ENCODE measurements around the gene MIER1. TPM values are rescaled to one million over a fixed set of nuclear protein-coding genes. Genes with fewer than 3 reads are reported as not detected.
"Not testable (repeated sequence)": the region's sequence is repeated elsewhere in the genome, so short reads cannot be mapped to it uniquely, and the experiment has no call there.

Gene MIER1
- total RNA-seq, 4 donors from 2014 or later = 17.6 to 34.0 (median 24.4) TPM

- no peak for DNase-seq
- Histone ChIP-seq H3K9me3 (no peaks in the 10 kb centered on the region), H3K27ac (no peak overlapping the region), H3K36me3 (peaks cover 0 to 98% (median 13%) of the 10 kb centered on the region in 3 donors), H3K4me3 (no peak overlapping the region), H3K4me1 (peaks cover 0 to 5% (median 0%) of the 10 kb centered on the region in 3 donors), H3K27me3 (no peaks in the 10 kb centered on the region)
- intact Hi-C loops (cut with DNase I) = no loop called here
- 92 to 94% methylated on average over 3 of the region's 3 CpGs for WGBS, 2 donors
- no peak for TF ChIP-seq CTCF (IDR thresholded peaks at IDR 0.05)
- no peak for TF ChIP-seq POLR2A (IDR thresholded peaks at IDR 0.05)
These were observed 33.1 kb downstream of the MIER1 start for GRCh38 chr1:66957938-66958337.

GRCh38 chr1:66966188-66966873, 41.5 kb downstream of the MIER1 start:
- H3K4me1 ChIP-seq; intact Hi-C loops (cut with DNase I); DNase-seq; H3K27ac ChIP-seq; H3K4me3 ChIP-seq; H3K27me3 ChIP-seq; H3K9me3 ChIP-seq: not testable (repeated sequence)
- 93% methylated on average over 5 to 7 of the region's 7 CpGs for WGBS, 2 donors
- H3K36me3 ChIP-seq = peaks cover 0 to 93% (median 22%) of the 10 kb centered on the region in 3 donors

- H3K27ac ChIP-seq = no peak overlapping the region
- WGBS, 2 donors = 64 to 76% methylated on average over 3 of the region's 3 CpGs
- peaks cover 0 to 92% (median 10%) of the 10 kb centered on the region in 3 donors for H3K36me3 ChIP-seq
- H3K4me1 ChIP-seq = no peaks in the 10 kb centered on the region
- no peak overlapping the region for H3K4me3 ChIP-seq
- intact Hi-C loops (cut with DNase I) = no loop called here
- DNase-seq = no peak
- H3K9me3 ChIP-seq = no peaks in the 10 kb centered on the region
- TF ChIP-seq POLR2A (IDR thresholded peaks at IDR 0.05) = no peak
- no peak for TF ChIP-seq CTCF (IDR thresholded peaks at IDR 0.05)
- no peaks in the 10 kb centered on the region for H3K27me3 ChIP-seq
These were observed 43.8 kb downstream of the MIER1 start for GRCh38 chr1:66968574-66968973.

GRCh38 chr1:66978201-66978600, 53.4 kb downstream of the MIER1 start:
- TF ChIP-seq CTCF (IDR thresholded peaks at IDR 0.05) (no peak), POLR2A (IDR thresholded peaks at IDR 0.05) (no peak)
- H3K9me3 ChIP-seq = no peaks in the 10 kb centered on the region
- no peak for DNase-seq
- H3K4me1 ChIP-seq = peaks cover 0 to 17% (median 0%) of the 10 kb centered on the region in 3 donors
- intact Hi-C loops (cut with DNase I) = no loop called here
- no peak overlapping the region for H3K4me3 ChIP-seq
- no peaks in the 10 kb centered on the region for H3K27me3 ChIP-seq
- H3K27ac ChIP-seq = no peak overlapping the region
- H3K36me3 ChIP-seq = peaks cover 8 to 89% (median 8%) of the 10 kb centered on the region in 3 donors

- DNase-seq; H3K27me3 ChIP-seq; H3K4me3 ChIP-seq; intact Hi-C loops (cut with DNase I); H3K9me3 ChIP-seq; H3K27ac ChIP-seq: not testable (repeated sequence)
- 93 to 98% methylated on average over 11 of the region's 11 CpGs for WGBS, 2 donors
- Histone ChIP-seq H3K4me1 (peaks cover 0 to 17% (median 0%) of the 10 kb centered on the region in 3 donors), H3K36me3 (peaks cover 8 to 91% (median 13%) of the 10 kb centered on the region in 3 donors)
These were observed 54.8 kb downstream of the MIER1 start for GRCh38 chr1:66979621-66980020.

- WGBS, 2 donors = 32 to 36% methylated on average over 1 of the region's 1 CpG
- Histone ChIP-seq H3K27me3 (no peaks in the 10 kb centered on the region), H3K36me3 (peaks cover 0 to 91% (median 20%) of the 10 kb centered on the region in 3 donors), H3K4me1 (peaks cover 0 to 17% (median 0%) of the 10 kb centered on the region in 3 donors), H3K27ac (peak overlapping the region in 2 of 4 donors; percentile 44 to 58), H3K4me3 (peak overlapping the region in 3 of 4 donors; percentile 10 to 43 (median 21)), H3K9me3 (no peaks in the 10 kb centered on the region)
- intact Hi-C loops (cut with DNase I) = no loop called here
- TF ChIP-seq CTCF (IDR thresholded peaks at IDR 0.05) = no peak
- TF ChIP-seq POLR2A (IDR thresholded peaks at IDR 0.05) = no peak
- DNase-seq = no peak
These were observed 56.1 kb downstream of the MIER1 start for GRCh38 chr1:66980745-66981367.

All from esophagus squamous epithelium (tissue), 5 donors.